ENCODE results near the gene CDR2.

DNA sequence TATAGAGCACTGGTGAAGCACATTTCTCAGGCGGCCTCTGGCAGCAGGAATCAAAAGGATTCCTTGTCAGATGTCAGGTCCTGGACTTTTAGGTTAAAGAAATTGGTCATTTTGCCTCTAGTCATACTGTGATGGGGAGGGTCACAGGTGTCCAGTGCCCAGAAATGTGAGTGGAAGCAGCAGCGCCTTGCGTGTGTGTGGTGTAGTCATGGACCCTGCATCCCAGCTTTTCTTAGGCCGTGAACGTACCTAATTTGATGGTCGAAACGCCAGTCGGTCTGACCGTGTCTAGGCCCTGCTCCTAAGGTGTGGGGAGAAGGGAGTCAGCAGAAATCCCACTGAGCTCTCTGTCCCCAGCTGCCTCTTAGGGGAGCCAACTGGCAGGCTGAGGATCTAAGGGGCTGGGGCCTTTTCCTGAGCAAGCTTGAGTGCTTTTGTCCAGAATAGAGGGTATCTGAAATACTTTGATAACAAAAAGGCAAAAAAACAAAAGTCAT, 45.2 kb downstream of the CDR2 start:
- TF ChIP-seq, protein P1, sequence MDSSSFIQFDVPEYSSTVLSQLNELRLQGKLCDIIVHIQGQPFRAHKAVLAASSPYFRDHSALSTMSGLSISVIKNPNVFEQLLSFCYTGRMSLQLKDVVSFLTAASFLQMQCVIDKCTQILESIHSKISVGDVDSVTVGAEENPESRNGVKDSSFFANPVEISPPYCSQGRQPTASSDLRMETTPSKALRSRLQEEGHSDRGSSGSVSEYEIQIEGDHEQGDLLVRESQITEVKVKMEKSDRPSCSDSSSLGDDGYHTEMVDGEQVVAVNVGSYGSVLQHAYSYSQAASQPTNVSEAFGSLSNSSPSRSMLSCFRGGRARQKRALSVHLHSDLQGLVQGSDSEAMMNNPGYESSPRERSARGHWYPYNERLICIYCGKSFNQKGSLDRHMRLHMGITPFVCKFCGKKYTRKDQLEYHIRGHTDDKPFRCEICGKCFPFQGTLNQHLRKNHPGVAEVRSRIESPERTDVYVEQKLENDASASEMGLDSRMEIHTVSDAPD (CRISPR knock-in tag; IDR thresholded peaks at IDR 0.05): no peak
- TF ChIP-seq POLR2AphosphoS5 (IDR thresholded peaks at IDR 0.05; ENCODE audit: control insufficient read depth, insufficient read depth, low read depth, low read length) (no peak), HIVEP1 (CRISPR knock-in tag; IDR thresholded peaks at IDR 0.05) (no peak), SRSF9 (IDR thresholded peaks at IDR 0.05; ENCODE audit: borderline replicate concordance, low read depth, low read length) (no peak), ZNF324 (CRISPR knock-in tag; IDR thresholded peaks at IDR 0.05) (no peak)
